HL-60/S4 treated with phorbol 12-myristate 13-acetate at 8.2 ng/mL for 4 days and 3 days (cell line): ENCODE data around the gene SCAPER.
"Not testable (repeated sequence)": the region's sequence is repeated elsewhere in the genome, so short reads cannot be mapped to it uniquely, and the experiment has no call there.

Experiments
- in situ Hi-C: fragments of 300-500 bp; cut with MboI; formaldehyde crosslinking; loops from 2 replicates; pipeline ENCODE4 v1.15.0; 2022; ENCODE audit warnings: low sequenced_read_pairs

The SCAPER gene

GRCh38 chr15:76439542-76439941 is 465.6 kb downstream of the SCAPER start:
- in situ Hi-C loops = no loop called here

- in situ Hi-C loops = no loop called here
Measured at GRCh38 chr15:76433798-76434400, 471.2 kb downstream of the SCAPER start.

GRCh38 chr15:76433036-76433435 is 472.1 kb downstream of the SCAPER start:
- in situ Hi-C loops = not testable (repeated sequence)

GRCh38 chr15:76432604-76433003 is 472.5 kb downstream of the SCAPER start:
- in situ Hi-C loops = no loop called here

GRCh38 chr15:76431971-76432370 is 473.2 kb downstream of the SCAPER start:
- in situ Hi-C loops = no loop called here

GRCh38 chr15:76430711-76431110 is 474.4 kb downstream of the SCAPER start:
- in situ Hi-C loops = not testable (repeated sequence)

- in situ Hi-C loops = no loop called here
Measured at GRCh38 chr15:76429661-76430060, 475.5 kb downstream of the SCAPER start.

GRCh38 chr15:76426941-76427340 is 478.2 kb downstream of the SCAPER start:
- in situ Hi-C loops = no loop called here

GRCh38 chr15:76418352-76419140 is 486.6 kb downstream of the SCAPER start:
- in situ Hi-C loops = no loop called here

GRCh38 chr15:76401285-76401684 is 503.9 kb downstream of the SCAPER start:
- in situ Hi-C loops = no loop called here

- in situ Hi-C loops = no loop called here
Measured at GRCh38 chr15:76398317-76399104, 506.6 kb downstream of the SCAPER start.

GRCh38 chr15:76393614-76394013 is 511.5 kb downstream of the SCAPER start:
- in situ Hi-C loops = no loop called here

GRCh38 chr15:76391847-76392246 is 513.3 kb downstream of the SCAPER start:
- in situ Hi-C loops = no loop called here

- in situ Hi-C loops = no loop called here
Measured at GRCh38 chr15:76391309-76391708, 513.8 kb downstream of the SCAPER start.

GRCh38 chr15:76390571-76390970 is 514.6 kb downstream of the SCAPER start:
- in situ Hi-C loops = no loop called here

GRCh38 chr15:76386926-76387325 is 518.2 kb downstream of the SCAPER start:
- in situ Hi-C loops = no loop called here

- in situ Hi-C loops = no loop called here
Measured at GRCh38 chr15:76386178-76386577, 519.0 kb downstream of the SCAPER start.

- in situ Hi-C loops = no loop called here
Measured at GRCh38 chr15:76384409-76384808, 520.7 kb downstream of the SCAPER start.

- in situ Hi-C loops = no loop called here
Measured at GRCh38 chr15:76382987-76383728, 522.0 kb downstream of the SCAPER start.

- in situ Hi-C loops = no loop called here
Measured at GRCh38 chr15:76381366-76381765, 523.8 kb downstream of the SCAPER start.

- in situ Hi-C loops = no loop called here
Measured at GRCh38 chr15:76380249-76380648, 524.9 kb downstream of the SCAPER start.
